HG02973 (cell line): ENCODE results near the gene TM9SF4.
"Not testable (repeated sequence)": the region's sequence is repeated elsewhere in the genome, so short reads cannot be mapped to it uniquely, and the experiment has no call there.

Source experiments
- ATAC-seq: cut with Tn5 transposase; IDR thresholded peaks from one replicate; pipeline ENCODE4 v1.9.1; 2021; ENCODE audit warnings: moderate library complexity; ENCODE audit not compliant: unreplicated experiment

TM9SF4 gene

GRCh38 chr20:32188376-32189122 is 79.0 kb downstream of the TM9SF4 start:
- ATAC-seq, result no peak

- no peak for ATAC-seq
These were observed 79.6 kb downstream of the TM9SF4 start for GRCh38 chr20:32189123-32189410.

GRCh38 chr20:32189691-32190615 is 80.4 kb downstream of the TM9SF4 start:
- ATAC-seq, result no peak

GRCh38 chr20:32190616-32191415 is 81.3 kb downstream of the TM9SF4 start:
- ATAC-seq, result no peak

- no peak for ATAC-seq
These were observed 81.9 kb downstream of the TM9SF4 start for GRCh38 chr20:32191422-32191821.

GRCh38 chr20:32191873-32192272 is 82.4 kb downstream of the TM9SF4 start:
- ATAC-seq, result no peak

GRCh38 chr20:32192698-32193097 is 83.2 kb downstream of the TM9SF4 start:
- ATAC-seq, result no peak

- not testable (repeated sequence) for ATAC-seq
These were observed 83.8 kb downstream of the TM9SF4 start for GRCh38 chr20:32193336-32193735.

GRCh38 chr20:32193996-32194395 is 84.5 kb downstream of the TM9SF4 start:
- ATAC-seq, result no peak

- ATAC-seq, result no peak
These were observed 86.1 kb downstream of the TM9SF4 start for GRCh38 chr20:32195581-32195980.

GRCh38 chr20:32196613-32197012 is 87.1 kb downstream of the TM9SF4 start:
- ATAC-seq, result not testable (repeated sequence)

GRCh38 chr20:32197136-32197535 is 87.6 kb downstream of the TM9SF4 start:
- ATAC-seq, result not testable (repeated sequence)

GRCh38 chr20:32199006-32199405 is 89.5 kb downstream of the TM9SF4 start:
- no peak for ATAC-seq

- ATAC-seq, result no peak
These were observed 91.9 kb downstream of the TM9SF4 start for GRCh38 chr20:32201296-32201976.

GRCh38 chr20:32201977-32202363 is 92.5 kb downstream of the TM9SF4 start:
- ATAC-seq, result no peak

- no peak for ATAC-seq
These were observed 94.1 kb downstream of the TM9SF4 start for GRCh38 chr20:32203356-32204204.

GRCh38 chr20:32204205-32205109 is 94.9 kb downstream of the TM9SF4 start:
- ATAC-seq, result no peak

GRCh38 chr20:32205110-32205842 is 95.8 kb downstream of the TM9SF4 start:
- no peak for ATAC-seq
